Uterus (tissue), 4 donors: ENCODE results near the gene MTMR2. TPM values are rescaled to one million over a fixed set of nuclear protein-coding genes. Genes with fewer than 3 reads are reported as not detected.

Source experiments
- DNase-seq, 2 donors: peaks; one replicate each; pipeline ENCODE4 v3.0.0-alpha.2; 2019 to 2020
- H3K27ac ChIP-seq, 2 donors: fragments of 200-600 bp; sonication (generic); 1 replicate in 1 of 2; 2 replicates in 1 of 2; pipeline ENCODE4 v1.5.1; 2016 to 2018
- H3K27me3 ChIP-seq, 2 donors: fragments of 200-600 bp; sonication (generic); one replicate each; pipeline ENCODE4 v1.5.1; 2018 to 2019; ENCODE audit warnings: control low read depth in 1 of 2
- H3K36me3 ChIP-seq, 2 donors: fragments of 200-600 bp; sonication (generic); one replicate each; pipeline ENCODE4 v1.5.1; 2019; ENCODE audit warnings: control low read depth in 1 of 2
- H3K4me1 ChIP-seq, 2 donors: fragments of 200-600 bp; sonication (generic); one replicate each; pipeline ENCODE4 v1.5.1; 2018 to 2019; ENCODE audit warnings: control low read depth in 1 of 2
- H3K4me3 ChIP-seq, 2 donors: fragments of 200-600 bp; sonication (generic); 1 replicate in 1 of 2; 2 replicates in 1 of 2; pipeline ENCODE4 v1.5.1; 2018 to 2019; ENCODE audit warnings: mild to moderate bottlenecking in 1 of 2
- H3K9me3 ChIP-seq, 2 donors: fragments of 200-600 bp; sonication (generic); one replicate each; pipeline ENCODE4 v1.5.1; 2019; ENCODE audit warnings: control low read depth in 1 of 2
- POLR2A ChIP-seq, 2 donors: fragments of 450-650 bp; IDR thresholded peaks; one replicate each; pipeline ENCODE4 v1.6.1; 2016; ENCODE audit warnings: antibody characterized with exemption in 2 of 2, mild to moderate bottlenecking in 1 of 2, moderate library complexity in 1 of 2
- intact Hi-C: fragments of 100-400 bp; cut with DNase I; formaldehyde crosslinking; loops from one replicate; pipeline ENCODE4 v1.15.1; 2023; ENCODE audit warnings: low total_unique reads
- total RNA-seq, 4 donors: library from RNA; depleted of rRNA in 3 of 4; stranded (reverse); fragments of >200 nt in 3 of 4; gene quantifications; one replicate each; pipeline versions ENCODE4 v1.1.0 to v1.2.4, GENCODE V29; 2014 to 2023
- TF ChIP-seq, protein P1 (sequence below), 4 experiments: fragments of 200-600 bp in 2 of 4; fragments of 450-650 bp in 2 of 4; sonication (generic) in 2 of 4; IDR thresholded peaks; one replicate each; pipeline ENCODE4 v1.5.1; 2016 to 2019; ENCODE audit warnings: antibody characterized with exemption in 4 of 4, mild to moderate bottlenecking in 2 of 4, moderate library complexity in 1 of 4
- donor health status: DM: yes; HTN: yes; CAD: no.

The MTMR2 gene
- total RNA-seq, 4 donors from 2014 or later: 10.9 to 45.5 (median 21.6) TPM

- Histone ChIP-seq H3K4me3 (no peak overlapping the region), H3K27me3 (no peaks in the 10 kb centered on the region), H3K36me3 (no peaks in the 10 kb centered on the region), H3K9me3 (no peaks in the 10 kb centered on the region), H3K4me1 (no peaks in the 10 kb centered on the region), H3K27ac (no peak overlapping the region)
- TF ChIP-seq, protein P1, sequence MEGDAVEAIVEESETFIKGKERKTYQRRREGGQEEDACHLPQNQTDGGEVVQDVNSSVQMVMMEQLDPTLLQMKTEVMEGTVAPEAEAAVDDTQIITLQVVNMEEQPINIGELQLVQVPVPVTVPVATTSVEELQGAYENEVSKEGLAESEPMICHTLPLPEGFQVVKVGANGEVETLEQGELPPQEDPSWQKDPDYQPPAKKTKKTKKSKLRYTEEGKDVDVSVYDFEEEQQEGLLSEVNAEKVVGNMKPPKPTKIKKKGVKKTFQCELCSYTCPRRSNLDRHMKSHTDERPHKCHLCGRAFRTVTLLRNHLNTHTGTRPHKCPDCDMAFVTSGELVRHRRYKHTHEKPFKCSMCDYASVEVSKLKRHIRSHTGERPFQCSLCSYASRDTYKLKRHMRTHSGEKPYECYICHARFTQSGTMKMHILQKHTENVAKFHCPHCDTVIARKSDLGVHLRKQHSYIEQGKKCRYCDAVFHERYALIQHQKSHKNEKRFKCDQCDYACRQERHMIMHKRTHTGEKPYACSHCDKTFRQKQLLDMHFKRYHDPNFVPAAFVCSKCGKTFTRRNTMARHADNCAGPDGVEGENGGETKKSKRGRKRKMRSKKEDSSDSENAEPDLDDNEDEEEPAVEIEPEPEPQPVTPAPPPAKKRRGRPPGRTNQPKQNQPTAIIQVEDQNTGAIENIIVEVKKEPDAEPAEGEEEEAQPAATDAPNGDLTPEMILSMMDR (IDR thresholded peaks at IDR 0.05): no peak
- TF ChIP-seq POLR2A (IDR thresholded peaks at IDR 0.05): no peak
- DNase-seq: no peak
- intact Hi-C loops: no loop called here
Observed at GRCh38 chr11:95937358-95937757, 13.5 kb upstream of the MTMR2 start.

DNA sequence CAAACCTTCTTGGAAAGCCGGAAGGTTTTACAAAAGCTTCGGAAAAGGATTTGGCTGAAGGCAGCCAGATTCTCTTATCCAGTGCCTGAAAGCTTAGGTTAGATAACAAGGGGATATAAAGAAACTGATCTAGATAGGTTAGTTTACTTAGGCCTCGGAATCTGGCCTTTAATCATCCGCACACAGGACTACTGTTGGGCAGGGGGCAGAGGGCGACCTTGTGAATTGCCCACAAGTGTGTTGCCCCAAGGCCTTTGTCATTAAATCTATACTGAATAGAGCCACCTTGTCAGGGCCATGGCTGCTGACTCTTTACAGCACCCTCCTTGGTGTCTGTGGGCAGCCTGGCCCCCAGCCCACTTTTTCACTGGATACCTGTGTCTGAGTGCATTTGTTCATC is 9.7 kb upstream of the MTMR2 start:
- DNase-seq: no peak

GRCh38 chr11:95931916-95932315 is 8.0 kb upstream of the MTMR2 start:
- H3K4me1 ChIP-seq: no peaks in the 10 kb centered on the region
- no peak overlapping the region for H3K4me3 ChIP-seq
- H3K27ac ChIP-seq: no peak overlapping the region
- no peak for DNase-seq
- no peaks in the 10 kb centered on the region for H3K9me3 ChIP-seq
- intact Hi-C loops: no loop called here
- TF ChIP-seq POLR2A (IDR thresholded peaks at IDR 0.05): no peak
- no peaks in the 10 kb centered on the region for H3K27me3 ChIP-seq
- H3K36me3 ChIP-seq: no peaks in the 10 kb centered on the region

More for the DNA sequence above, 9.7 kb upstream of the MTMR2 start:
- Histone ChIP-seq H3K9me3 (no peaks in the 10 kb centered on the region), H3K4me3 (no peak overlapping the region), H3K27me3 (no peaks in the 10 kb centered on the region), H3K36me3 (no peaks in the 10 kb centered on the region), H3K4me1 (no peaks in the 10 kb centered on the region), H3K27ac (no peak overlapping the region)
- intact Hi-C loops: no loop called here
- TF ChIP-seq, protein P1 (IDR thresholded peaks at IDR 0.05): no peak
- TF ChIP-seq POLR2A (IDR thresholded peaks at IDR 0.05): no peak

DNA sequence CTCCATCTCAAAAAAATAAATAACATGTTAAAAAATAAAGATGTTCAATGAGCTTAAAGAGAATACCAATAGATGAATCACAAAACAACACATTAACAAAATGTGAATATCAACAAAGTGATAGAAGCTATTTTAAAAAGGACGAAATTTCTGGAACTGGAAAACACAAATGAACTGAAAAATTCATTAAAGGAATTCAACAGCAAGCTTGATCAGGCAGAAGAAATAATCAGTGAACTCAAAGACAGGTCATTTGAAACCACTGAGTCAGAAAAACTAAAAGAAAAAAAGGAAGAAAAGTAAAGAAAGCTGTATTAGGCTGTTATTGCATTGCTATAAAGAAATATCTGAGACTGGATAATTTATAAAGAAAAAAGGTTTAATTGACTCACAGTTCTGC is 7.0 kb upstream of the MTMR2 start:
- Histone ChIP-seq H3K4me1 (no peaks in the 10 kb centered on the region), H3K4me3 (no peak overlapping the region), H3K27ac (no peak overlapping the region), H3K36me3 (no peaks in the 10 kb centered on the region), H3K27me3 (no peaks in the 10 kb centered on the region), H3K9me3 (no peaks in the 10 kb centered on the region)
- DNase-seq: no peak
- intact Hi-C loops: no loop called here
- TF ChIP-seq POLR2A (IDR thresholded peaks at IDR 0.05): no peak
- TF ChIP-seq, protein P1 (IDR thresholded peaks at IDR 0.05): no peak

GRCh38 chr11:95926726-95927125 is 2.8 kb upstream of the MTMR2 start:
- Histone ChIP-seq H3K27ac (no peak overlapping the region), H3K36me3 (no peaks in the 10 kb centered on the region), H3K9me3 (no peaks in the 10 kb centered on the region), H3K4me3 (no peak overlapping the region), H3K4me1 (no peaks in the 10 kb centered on the region), H3K27me3 (no peaks in the 10 kb centered on the region)
- intact Hi-C loops: no loop called here
- TF ChIP-seq POLR2A (IDR thresholded peaks at IDR 0.05): no peak
- TF ChIP-seq, protein P1 (IDR thresholded peaks at IDR 0.05): no peak
- no peak for DNase-seq

- Histone ChIP-seq H3K4me3 (no peak overlapping the region), H3K4me1 (no peaks in the 10 kb centered on the region), H3K27me3 (no peaks in the 10 kb centered on the region), H3K9me3 (no peaks in the 10 kb centered on the region), H3K36me3 (no peaks in the 10 kb centered on the region), H3K27ac (peak overlapping the region; percentile 98)
- intact Hi-C loops: no loop called here
- no peak for DNase-seq
- TF ChIP-seq, protein P1 (IDR thresholded peaks at IDR 0.05): no peak
- TF ChIP-seq POLR2A (IDR thresholded peaks at IDR 0.05): no peak
Observed at GRCh38 chr11:95925011-95925410, 1.1 kb upstream of the MTMR2 start.
